ENCODE results near the gene IKZF2.

Gene IKZF2

DNA sequence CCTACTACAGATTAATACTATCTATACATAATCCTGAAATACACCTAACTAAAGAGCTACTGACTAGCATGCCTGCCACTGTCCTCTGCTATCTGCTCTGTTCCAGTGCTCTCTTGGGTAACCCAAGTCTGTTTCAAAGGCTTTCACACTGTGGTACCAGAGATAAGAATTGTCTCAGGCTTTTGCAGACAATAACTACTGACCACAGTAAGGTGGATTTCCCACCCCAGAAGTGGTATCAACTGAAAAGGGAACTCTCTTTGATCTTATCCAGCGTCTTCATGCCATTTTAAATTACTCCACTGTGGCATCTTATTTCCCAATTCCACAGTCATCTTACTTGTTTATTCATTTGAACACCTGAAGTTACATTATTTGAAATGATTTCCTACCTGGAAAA, 190.2 kb downstream of the IKZF2 start:
- DNase-seq (ENCODE audit: low read depth in 1 of 2, low spot score in 1 of 2): no peak

GRCh38 chr2:212960336-212960735, 191.1 kb downstream of the IKZF2 start:
- no peak for DNase-seq (ENCODE audit: low read depth in 1 of 2, low spot score in 1 of 2)

- no peak for DNase-seq (ENCODE audit: low read depth in 1 of 2, low spot score in 1 of 2)
Measured at GRCh38 chr2:212959471-212960117, 191.8 kb downstream of the IKZF2 start.

GRCh38 chr2:212958757-212959295, 192.6 kb downstream of the IKZF2 start:
- DNase-seq (ENCODE audit: low read depth in 1 of 2, low spot score in 1 of 2): no peak

DNA sequence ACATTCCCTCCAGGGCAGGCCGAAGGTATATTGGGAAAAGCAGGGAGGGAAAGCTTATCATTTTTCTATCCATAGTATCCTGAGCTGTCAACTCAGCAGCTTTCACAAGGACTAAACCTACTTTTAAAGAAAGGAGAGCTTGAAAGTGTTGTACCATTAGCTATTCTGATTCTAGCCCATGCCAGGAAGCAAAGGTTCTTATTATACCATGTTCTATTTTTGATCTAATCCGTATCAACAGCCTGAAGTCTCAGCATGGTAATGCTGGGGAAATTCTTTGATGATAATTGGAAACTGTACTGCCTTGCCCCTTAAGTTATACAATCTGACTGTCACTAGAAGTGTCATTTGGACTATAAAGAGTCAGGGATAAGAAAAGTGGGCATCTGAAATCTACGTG, 193.3 kb downstream of the IKZF2 start:
- DNase-seq (ENCODE audit: low read depth in 1 of 2, low spot score in 1 of 2): no peak

DNA sequence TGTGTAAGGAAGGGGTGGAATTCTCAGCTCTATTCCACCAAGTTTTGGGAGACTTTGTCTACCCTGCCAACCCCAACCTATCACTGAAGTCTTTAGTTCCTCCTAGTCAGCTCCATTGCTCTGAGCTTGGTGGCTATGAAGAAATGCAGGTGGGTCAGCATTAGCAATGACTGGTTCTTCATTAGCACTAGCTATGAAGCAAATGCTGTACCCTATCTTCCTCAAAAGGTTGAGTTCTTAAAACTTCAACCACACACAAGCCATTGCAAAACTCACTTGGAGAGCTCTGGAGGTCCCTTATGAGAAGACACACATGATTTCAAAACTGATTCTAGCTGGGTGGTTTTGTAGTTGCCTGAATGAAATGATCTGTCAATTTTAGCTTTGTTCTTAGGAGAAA, 193.8 kb downstream of the IKZF2 start:
- DNase-seq (ENCODE audit: low read depth in 1 of 2, low spot score in 1 of 2): no peak

DNA sequence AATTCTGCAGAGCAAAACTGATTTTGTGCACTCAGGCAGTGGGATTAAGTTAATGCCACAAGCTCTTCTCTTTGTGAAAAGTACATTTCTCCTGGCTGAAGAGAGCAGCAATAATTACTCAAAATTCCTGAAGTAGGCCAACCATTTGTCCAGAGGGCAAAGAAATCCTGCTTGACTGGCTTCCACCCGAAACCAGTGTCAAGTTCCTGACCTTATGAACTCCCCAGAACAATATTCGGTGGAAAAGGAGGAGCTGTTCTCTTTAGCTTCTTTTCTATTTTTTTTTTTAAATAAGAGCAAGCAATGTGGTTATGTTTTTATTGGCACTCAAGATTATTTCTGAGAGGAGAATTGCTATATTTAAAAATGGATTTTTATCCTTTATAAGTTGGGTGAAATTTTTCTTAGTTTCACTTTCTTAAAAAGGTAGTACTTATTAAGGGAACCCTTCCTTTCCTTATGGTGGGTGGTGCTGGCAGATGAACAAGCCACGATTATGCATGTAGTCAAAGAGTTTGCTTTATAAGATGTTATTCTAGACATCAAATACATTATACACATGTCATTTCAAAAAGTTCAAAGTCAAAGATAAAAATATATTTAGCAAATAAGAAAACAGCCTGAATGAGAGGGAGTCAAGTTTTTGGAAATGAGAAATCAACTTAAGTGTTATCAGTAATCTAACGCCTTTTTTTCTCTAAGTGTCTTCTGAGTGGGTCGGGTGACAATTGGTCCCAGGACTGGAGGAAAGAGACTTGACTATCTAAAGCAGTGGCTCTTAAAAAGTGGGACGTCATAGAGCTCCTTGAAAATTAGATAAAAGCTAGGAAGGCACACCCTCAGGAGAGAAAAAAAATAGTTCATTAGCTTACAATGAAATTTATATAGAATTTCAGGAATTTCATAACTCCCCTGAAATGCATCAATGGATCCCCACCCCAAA, 194.5 kb downstream of the IKZF2 start:
- no peak for DNase-seq (ENCODE audit: low read depth in 1 of 2, low spot score in 1 of 2)

GRCh38 chr2:212953170-212953920, 198.1 kb downstream of the IKZF2 start:
- DNase-seq (ENCODE audit: low read depth in 1 of 2, low spot score in 1 of 2): no peak

- DNase-seq (ENCODE audit: low read depth in 1 of 2, low spot score in 1 of 2): no peak
Measured at GRCh38 chr2:212949786-212950185, 201.6 kb downstream of the IKZF2 start.
